NB4 (cell line): ENCODE results near the gene LRRK1.

Source experiments
- DNase-seq: peaks from one replicate; pipeline ENCODE4 v3.0.0; 2010; ENCODE audit warnings: low read depth
- H3K4me3 ChIP-seq: one replicate; pipeline ENCODE4 v1.5.1; 2011; ENCODE audit warnings: mild to moderate bottlenecking, low read depth, low read length, moderate library complexity
- MAX ChIP-seq: IDR thresholded peaks from 2 replicates; pipeline ENCODE4 v1.6.1; 2011; ENCODE audit warnings: low read depth, low read length
- MYC ChIP-seq: IDR thresholded peaks from 2 replicates; pipeline ENCODE4 v1.6.1; 2011; ENCODE audit warnings: low read depth, low read length
- POLR2A ChIP-seq: IDR thresholded peaks from 2 replicates; pipeline ENCODE4 v1.6.1; 2011; ENCODE audit warnings: mild to moderate bottlenecking; ENCODE audit not compliant: insufficient read length; ENCODE audit errors: extremely low read depth
- TF ChIP-seq, protein P1 (sequence below): IDR thresholded peaks from one replicate; pipeline ENCODE4 v1.5.1; 2012; ENCODE audit warnings: low read depth, low read length

LRRK1 gene

GRCh38 chr15:100901296-100901695, 17.9 kb upstream of the LRRK1 start:
- no peak for DNase-seq
- no peak overlapping the region for H3K4me3 ChIP-seq
- TF ChIP-seq MYC: no peak
- TF ChIP-seq MAX: no peak
- TF ChIP-seq, protein P1, sequence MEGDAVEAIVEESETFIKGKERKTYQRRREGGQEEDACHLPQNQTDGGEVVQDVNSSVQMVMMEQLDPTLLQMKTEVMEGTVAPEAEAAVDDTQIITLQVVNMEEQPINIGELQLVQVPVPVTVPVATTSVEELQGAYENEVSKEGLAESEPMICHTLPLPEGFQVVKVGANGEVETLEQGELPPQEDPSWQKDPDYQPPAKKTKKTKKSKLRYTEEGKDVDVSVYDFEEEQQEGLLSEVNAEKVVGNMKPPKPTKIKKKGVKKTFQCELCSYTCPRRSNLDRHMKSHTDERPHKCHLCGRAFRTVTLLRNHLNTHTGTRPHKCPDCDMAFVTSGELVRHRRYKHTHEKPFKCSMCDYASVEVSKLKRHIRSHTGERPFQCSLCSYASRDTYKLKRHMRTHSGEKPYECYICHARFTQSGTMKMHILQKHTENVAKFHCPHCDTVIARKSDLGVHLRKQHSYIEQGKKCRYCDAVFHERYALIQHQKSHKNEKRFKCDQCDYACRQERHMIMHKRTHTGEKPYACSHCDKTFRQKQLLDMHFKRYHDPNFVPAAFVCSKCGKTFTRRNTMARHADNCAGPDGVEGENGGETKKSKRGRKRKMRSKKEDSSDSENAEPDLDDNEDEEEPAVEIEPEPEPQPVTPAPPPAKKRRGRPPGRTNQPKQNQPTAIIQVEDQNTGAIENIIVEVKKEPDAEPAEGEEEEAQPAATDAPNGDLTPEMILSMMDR: no peak
- TF ChIP-seq POLR2A: no peak

DNA sequence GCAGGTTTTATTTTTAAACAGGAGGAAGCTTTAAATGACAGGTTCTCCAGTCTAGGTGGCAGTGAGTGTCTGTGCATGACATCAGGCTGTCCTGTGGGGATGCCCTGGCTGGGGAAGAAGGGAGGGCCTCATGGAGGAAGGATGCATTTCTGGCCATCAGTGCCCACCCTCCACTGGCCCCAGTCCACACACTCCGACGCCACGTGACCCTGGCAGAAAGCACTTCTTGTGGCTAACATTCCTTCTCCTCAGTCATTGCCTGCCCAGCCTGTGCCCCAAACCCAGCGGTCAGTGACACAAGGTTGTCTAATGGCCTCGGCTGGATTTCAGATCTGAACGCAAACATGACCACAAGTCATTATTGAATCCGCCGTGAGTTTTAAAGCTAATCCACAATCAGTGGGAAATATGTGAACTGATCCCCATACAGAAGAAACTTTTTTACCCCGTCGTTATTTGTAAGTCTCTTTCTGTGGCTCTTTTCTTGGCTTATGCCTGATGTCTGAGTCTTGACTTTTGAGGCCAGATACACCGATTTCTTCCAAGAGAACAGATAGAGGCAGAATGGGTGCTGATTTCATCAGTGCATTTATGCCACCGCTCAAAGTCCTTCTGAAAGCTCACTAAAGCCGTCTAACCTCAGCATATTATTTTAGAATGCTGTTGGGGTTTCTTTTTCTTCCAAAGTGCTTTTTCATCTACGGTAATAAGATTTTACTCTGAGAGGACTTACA, 17.3 kb upstream of the LRRK1 start:
- DNase-seq: no peak
- no peak overlapping the region for H3K4me3 ChIP-seq
- TF ChIP-seq MAX (no peak), MYC (no peak), POLR2A (no peak)
- TF ChIP-seq, protein P1: no peak

DNA sequence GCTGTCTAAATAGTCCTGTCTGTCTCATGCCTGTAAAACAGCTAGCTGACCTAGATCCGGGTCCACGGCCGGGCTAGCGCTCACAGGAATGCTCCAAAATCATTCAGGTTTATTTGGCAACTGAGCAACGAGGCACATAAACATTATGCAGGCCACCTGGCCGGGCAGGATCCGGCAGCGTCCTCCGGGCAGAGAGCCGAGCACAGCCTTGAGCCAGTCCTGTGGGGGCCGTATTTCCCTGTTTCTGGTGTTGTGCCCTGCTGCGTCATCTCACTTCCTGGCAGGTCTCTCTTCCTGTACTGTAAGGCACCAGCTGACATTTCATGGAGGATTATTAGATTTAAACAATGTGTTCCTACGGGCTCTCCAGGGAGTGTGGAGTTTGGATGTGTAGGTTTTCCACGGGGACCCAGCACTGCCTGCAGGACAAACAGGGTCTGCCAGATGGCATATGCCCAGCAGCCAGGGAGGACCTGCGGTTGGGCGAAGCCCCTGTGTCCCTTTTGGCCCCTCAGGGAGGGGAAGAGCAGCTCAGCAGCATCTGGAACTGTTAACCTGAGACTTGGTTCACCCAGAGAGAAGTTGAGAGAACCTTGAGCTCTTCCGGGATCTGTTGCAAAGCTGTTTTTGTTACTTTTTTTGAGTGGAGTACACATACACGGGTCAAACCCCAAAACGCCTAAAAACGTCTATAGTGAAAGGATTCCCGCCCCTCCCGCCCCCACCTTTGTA, 16.6 kb upstream of the LRRK1 start:
- no peak for TF ChIP-seq MAX
- TF ChIP-seq MYC: no peak
- TF ChIP-seq POLR2A: no peak
- TF ChIP-seq, protein P1: no peak
- no peak overlapping the region for H3K4me3 ChIP-seq
- DNase-seq: peak; percentile 52

DNA sequence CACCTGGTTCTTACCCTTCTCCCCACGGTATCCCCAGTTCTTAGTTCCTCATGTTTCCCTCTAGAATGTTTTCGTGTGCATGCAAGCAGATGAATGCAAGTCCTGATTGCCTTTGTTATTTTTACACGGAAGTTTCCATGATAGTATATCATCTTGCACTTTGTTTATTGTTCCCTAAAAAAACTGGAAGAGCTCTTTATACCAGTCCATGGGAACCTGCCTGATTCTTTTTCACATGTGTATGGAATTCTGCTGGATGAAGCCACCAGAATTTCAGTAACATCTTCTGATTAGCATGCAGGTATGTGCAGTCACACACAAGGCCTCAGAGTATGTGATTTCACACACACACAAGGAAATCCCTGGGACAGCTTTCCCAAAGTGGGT, 16.0 kb upstream of the LRRK1 start:
- no peak overlapping the region for H3K4me3 ChIP-seq
- no peak for DNase-seq
- no peak for TF ChIP-seq MYC
- TF ChIP-seq POLR2A: no peak
- TF ChIP-seq MAX: no peak
- TF ChIP-seq, protein P1: no peak

DNA sequence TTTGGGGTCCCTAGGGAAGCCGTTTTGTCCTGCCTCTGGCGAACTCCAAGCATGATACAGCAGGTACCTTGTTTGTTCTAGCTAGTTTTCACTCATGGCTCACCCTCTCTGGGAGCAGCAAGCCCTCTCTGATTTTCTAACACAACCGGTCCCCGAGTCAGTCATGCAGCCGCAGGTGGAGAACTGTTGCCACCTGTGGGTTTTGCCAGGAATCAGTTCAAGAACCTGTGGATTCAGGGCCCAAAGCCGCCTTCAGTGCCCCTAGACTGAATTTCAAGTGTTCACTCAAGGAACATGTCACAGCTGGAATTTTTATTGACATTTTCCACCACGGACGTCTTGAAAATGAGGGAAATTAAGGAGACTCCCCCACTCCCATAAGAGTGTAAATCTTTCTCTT, 13.3 kb upstream of the LRRK1 start:
- DNase-seq: no peak
- H3K4me3 ChIP-seq: no peak overlapping the region
- no peak for TF ChIP-seq MAX
- TF ChIP-seq POLR2A: no peak
- TF ChIP-seq MYC: no peak
- TF ChIP-seq, protein P1: no peak
